RWPE1 (cell line): ENCODE measurements around the gene TCP10L.

ENCODE experiments used
- CTCF ChIA-PET: fragments of 350-600 bp; sonication (Branson Sonifier 250); formaldehyde crosslinking; extraction: SDS; loops from one replicate; lab custom pipeline; 2021; lab: Yijun Ruan, JAX
- POLR2A ChIA-PET: fragments of 400-600 bp; formaldehyde crosslinking; extraction: SDS; loops from one replicate; lab custom pipeline; 2020; ENCODE audit warnings: antibody characterized with exemption; ENCODE audit not compliant: low non-redundant PET; lab: Yijun Ruan, JAX
- DNase-seq: peaks from one replicate; pipeline ENCODE4 v3.0.0; 2012; ENCODE audit warnings: low spot score
- H3K27ac ChIP-seq: fragments of 450-650 bp; 2 replicates; pipeline ENCODE4 v1.5.1; 2017
- CTCF ChIP-seq: fragments of 450-650 bp; conservative IDR thresholded peaks from 2 replicates; pipeline ENCODE4 v1.5.1; 2017; ENCODE audit warnings: low read depth, mild to moderate bottlenecking

The TCP10L gene

GRCh38 chr21:32538147-32538792, 47.1 kb downstream of the TCP10L start:
- CTCF ChIA-PET = interaction anchor here (0.7 kb wide), 1 partner anchor 1544 kb away, joined by 3 read pairs; no protein-coding TSS in a partner anchor
- POLR2A ChIA-PET = interaction anchor here (0.5 to 0.6 kb wide), 2 partner anchors 8 to 91 kb away, joined by 3 read pairs; no protein-coding TSS in a partner anchor
- DNase-seq = no peak
- no peak overlapping the region for H3K27ac ChIP-seq
- TF ChIP-seq CTCF = no peak

GRCh38 chr21:32537569-32537881, 47.8 kb downstream of the TCP10L start:
- POLR2A ChIA-PET = interaction anchor here (0.6 kb wide), 1 partner anchor 90 kb away, joined by 3 read pairs; no protein-coding TSS in a partner anchor
- H3K27ac ChIP-seq = no peak overlapping the region
- CTCF ChIA-PET = no interaction called here
- TF ChIP-seq CTCF = no peak
- DNase-seq = no peak

- ChIA-PET POLR2A (no interaction called here), CTCF (no interaction called here)
- no peak for DNase-seq
- H3K27ac ChIP-seq = no peak overlapping the region
- no peak for TF ChIP-seq CTCF
Measured at GRCh38 chr21:32535612-32536011, 49.7 kb downstream of the TCP10L start.

GRCh38 chr21:32534113-32534512, 51.2 kb downstream of the TCP10L start:
- POLR2A ChIA-PET = no interaction called here
- DNase-seq = no peak
- CTCF ChIA-PET = interaction anchor here (0.6 to 0.7 kb wide), 2 partner anchors 67 to 1073 kb away, joined by 3 read pairs; no protein-coding TSS in a partner anchor
- no peak overlapping the region for H3K27ac ChIP-seq
- no peak for TF ChIP-seq CTCF

- DNase-seq = no peak
- TF ChIP-seq CTCF = no peak
- CTCF ChIA-PET = interaction anchor here (0.6 to 0.7 kb wide), 2 partner anchors 68 to 1072 kb away, joined by 3 read pairs; no protein-coding TSS in a partner anchor
- POLR2A ChIA-PET = no interaction called here
- H3K27ac ChIP-seq = no peak overlapping the region
Measured at GRCh38 chr21:32533611-32534010, 51.7 kb downstream of the TCP10L start.

- no peak overlapping the region for H3K27ac ChIP-seq
- no peak for DNase-seq
- TF ChIP-seq CTCF = no peak
- POLR2A ChIA-PET = no interaction called here
- CTCF ChIA-PET = no interaction called here
Measured at GRCh38 chr21:32533053-32533452, 52.3 kb downstream of the TCP10L start.
